Fibroblast of lung (primary cell): Measurements from ENCODE around the gene C17orf114.

Experiments
- DNase-seq, 2 donors: peaks; one replicate each; pipeline versions ENCODE4 v3.0.0 to v3.0.0-alpha.2; 2010; ENCODE audit warnings: low read depth in 2 of 2
- H2AFZ ChIP-seq: 2 replicates; pipeline ENCODE4 v1.5.1; 2012; ENCODE audit warnings: low read length, control low read depth, inconsistent platforms
- H3K27ac ChIP-seq: 2 replicates; pipeline ENCODE4 v1.5.1; 2011; ENCODE audit warnings: low read length, control low read depth; ENCODE audit not compliant: insufficient read depth
- H3K27me3 ChIP-seq: 2 replicates; pipeline ENCODE4 v1.5.1; 2011; ENCODE audit warnings: mild to moderate bottlenecking, low read length; ENCODE audit not compliant: control insufficient read depth, insufficient read depth
- H3K36me3 ChIP-seq: 2 replicates; pipeline ENCODE4 v1.5.1; 2011; ENCODE audit warnings: low read length; ENCODE audit not compliant: control insufficient read depth, insufficient read depth
- H3K4me1 ChIP-seq: 2 replicates; pipeline ENCODE4 v1.5.1; 2011; ENCODE audit warnings: low read length; ENCODE audit not compliant: control insufficient read depth, insufficient read depth; ENCODE audit errors: extremely low read depth
- H3K4me2 ChIP-seq: 2 replicates; pipeline ENCODE4 v1.5.1; 2011; ENCODE audit warnings: low read length, control low read depth; ENCODE audit not compliant: insufficient read depth; ENCODE audit errors: extremely low read depth
- H3K4me3 ChIP-seq, 4 experiments: fragments of 200-600 bp in 1 of 4; sonication (generic) in 1 of 4; replicated peaks in 1 of 4; 2 replicates each; pipeline ENCODE4 v1.5.1; 2011 to 2016; ENCODE audit warnings: low read length in 4 of 4, low read depth in 3 of 4, mild to moderate bottlenecking in 3 of 4, control low read depth in 2 of 4, inconsistent platforms in 1 of 4, mixed read lengths in 1 of 4; ENCODE audit not compliant: insufficient read depth in 1 of 4; ENCODE audit errors: control extremely low read depth in 1 of 4
- H3K79me2 ChIP-seq: 2 replicates; pipeline ENCODE4 v1.5.1; 2012; ENCODE audit warnings: mild to moderate bottlenecking, low read length, inconsistent platforms; ENCODE audit not compliant: control insufficient read depth, insufficient read depth
- H3K9ac ChIP-seq: 2 replicates; pipeline ENCODE4 v1.5.1; 2011; ENCODE audit warnings: mild to moderate bottlenecking, low read length, control low read depth; ENCODE audit not compliant: insufficient read depth
- H3K9me3 ChIP-seq: 2 replicates; pipeline ENCODE4 v1.5.1; 2012; ENCODE audit warnings: low read depth, low read length; ENCODE audit not compliant: control insufficient read depth, insufficient read depth
- H4K20me1 ChIP-seq: 2 replicates; pipeline ENCODE4 v1.5.1; 2011; ENCODE audit warnings: low read length; ENCODE audit not compliant: control insufficient read depth, insufficient read depth; ENCODE audit errors: extremely low read depth
- CTCF ChIP-seq, 2 donors: IDR thresholded peaks in 1 of 2; conservative IDR thresholded peaks in 1 of 2; 1 replicate in 1 of 2; 2 replicates in 1 of 2; pipeline ENCODE4 v1.5.1; 2011 to 2012; ENCODE audit warnings: low read length in 2 of 2, control low read depth in 1 of 2, inconsistent platforms in 1 of 2, low read depth in 1 of 2, mild to moderate bottlenecking in 1 of 2
- EZH2 ChIP-seq: IDR thresholded peaks from 2 replicates; pipeline ENCODE4 v1.5.1; 2012; ENCODE audit warnings: low read length, control low read depth, mild to moderate bottlenecking; ENCODE audit errors: missing control alignments

The C17orf114 gene

GRCh38 chr17:4764595-4764994 is 37.5 kb downstream of the C17orf114 start:
- Histone ChIP-seq H3K27ac (no peak overlapping the region), H3K9ac (no peak overlapping the region), H2AFZ (no peak overlapping the region), H3K27me3 (peaks cover 3% of the 10 kb centered on the region), H3K4me3 (no peak overlapping the region), H3K4me1 (no peaks in the 10 kb centered on the region), H3K4me2 (no peak overlapping the region), H3K79me2 (no peaks in the 10 kb centered on the region), H4K20me1 (no peaks in the 10 kb centered on the region), H3K36me3 (no peaks in the 10 kb centered on the region), H3K9me3 (no peaks in the 10 kb centered on the region)
- TF ChIP-seq CTCF (conservative IDR thresholded peaks at IDR 0.05 in 1 of 2, IDR thresholded peaks at IDR 0.05 in 1 of 2; ENCODE audit: low read depth in 1 of 2, low read length in 2 of 2), result no peak
- TF ChIP-seq EZH2, result no peak
- DNase-seq, result no peak

GRCh38 chr17:4759776-4760236 is 42.3 kb downstream of the C17orf114 start:
- no peak overlapping the region for H3K4me2 ChIP-seq
- no peak overlapping the region for H3K27ac ChIP-seq
- no peak for DNase-seq
- no peak overlapping the region for H2AFZ ChIP-seq
- H3K36me3 ChIP-seq, result no peaks in the 10 kb centered on the region
- H3K4me1 ChIP-seq, result no peaks in the 10 kb centered on the region
- H3K9me3 ChIP-seq, result no peaks in the 10 kb centered on the region
- peaks cover 12% of the 10 kb centered on the region for H3K27me3 ChIP-seq
- H3K9ac ChIP-seq, result no peak overlapping the region
- no peak for TF ChIP-seq EZH2
- TF ChIP-seq CTCF (conservative IDR thresholded peaks at IDR 0.05 in 1 of 2, IDR thresholded peaks at IDR 0.05 in 1 of 2; ENCODE audit: low read depth in 1 of 2, low read length in 2 of 2), result no peak
- H4K20me1 ChIP-seq, result no peaks in the 10 kb centered on the region
- no peak overlapping the region for H3K4me3 ChIP-seq
- no peaks in the 10 kb centered on the region for H3K79me2 ChIP-seq

- peaks cover 19% of the 10 kb centered on the region for H3K27me3 ChIP-seq
- no peaks in the 10 kb centered on the region for H3K36me3 ChIP-seq
These were observed 48.7 kb downstream of the C17orf114 start for GRCh38 chr17:4753392-4753791.

More at GRCh38 chr17:4753392-4753791, 48.7 kb downstream of the C17orf114 start:
- TF ChIP-seq EZH2 (no peak), CTCF (conservative IDR thresholded peaks at IDR 0.05 in 1 of 2, IDR thresholded peaks at IDR 0.05 in 1 of 2; ENCODE audit: low read depth in 1 of 2, low read length in 2 of 2) (no peak)
- no peaks in the 10 kb centered on the region for H3K4me1 ChIP-seq
- no peak overlapping the region for H3K4me3 ChIP-seq
- no peak for DNase-seq
- no peak overlapping the region for H3K9ac ChIP-seq
- H3K79me2 ChIP-seq, result no peaks in the 10 kb centered on the region
- H2AFZ ChIP-seq, result no peak overlapping the region
- H3K9me3 ChIP-seq, result no peaks in the 10 kb centered on the region
- H3K4me2 ChIP-seq, result no peak overlapping the region
- H4K20me1 ChIP-seq, result no peaks in the 10 kb centered on the region
- H3K27ac ChIP-seq, result no peak overlapping the region
